Mesodermal cell (in vitro differentiated cells): ENCODE data around the gene KRTAP10-1.
"Not testable (repeated sequence)": the region's sequence is repeated elsewhere in the genome, so short reads cannot be mapped to it uniquely, and the experiment has no call there.

Experiments
- H3K27ac ChIP-seq: 2 replicates; pipeline ENCODE4 v1.7.0; 2013; ENCODE audit warnings: mild to moderate bottlenecking, low read depth, low read length, moderate library complexity; ENCODE audit not compliant: severe bottlenecking
- H3K36me3 ChIP-seq: 2 replicates; pipeline ENCODE4 v1.7.1; 2013; ENCODE audit warnings: mild to moderate bottlenecking, low read length, moderate library complexity; ENCODE audit not compliant: control insufficient read depth, insufficient read depth
- H3K4me1 ChIP-seq: one replicate; pipeline ENCODE4 v1.7.1; 2013; ENCODE audit warnings: mild to moderate bottlenecking, low read length; ENCODE audit not compliant: insufficient read depth, control insufficient read depth, poor library complexity, severe bottlenecking
- H3K4me3 ChIP-seq: 2 replicates; pipeline ENCODE4 v1.7.0; 2013; ENCODE audit warnings: low read length, control low read depth, mild to moderate bottlenecking; ENCODE audit not compliant: insufficient read depth, poor library complexity, severe bottlenecking; ENCODE audit errors: extremely low read depth
- H3K9me3 ChIP-seq: 2 replicates; pipeline ENCODE4 v1.7.1; 2013; ENCODE audit warnings: mild to moderate bottlenecking, low read length, moderate library complexity; ENCODE audit not compliant: control insufficient read depth
- WGBS, 2 experiments: methylation state at CpG; one replicate each; pipeline ENCODE4 v1.1.5; 2013; ENCODE audit warnings: missing lambda C conversion rate in 2 of 2; ENCODE audit not compliant: insufficient coverage in 2 of 2; 5-methylcytosine and 5-hydroxymethylcytosine counted together

Gene KRTAP10-1

GRCh38 chr21:44503901-44504399, 36.0 kb downstream of the KRTAP10-1 start:
- Histone ChIP-seq H3K4me1 (no peaks in the 10 kb centered on the region), H3K9me3 (no peaks in the 10 kb centered on the region), H3K36me3 (no peaks in the 10 kb centered on the region), H3K4me3 (no peak overlapping the region), H3K27ac (no peak overlapping the region)
- 91 to 93% methylated on average over 19 to 20 of the region's 20 CpGs for WGBS, 2 experiments

- 87 to 90% methylated on average over 24 to 27 of the region's 44 CpGs for WGBS, 2 experiments
- H3K9me3 ChIP-seq, H3K27ac ChIP-seq, H3K4me1 ChIP-seq, H3K36me3 ChIP-seq, H3K4me3 ChIP-seq: not testable (repeated sequence)
Observed at GRCh38 chr21:44503006-44503889, 36.7 kb downstream of the KRTAP10-1 start.

GRCh38 chr21:44502171-44502958, 37.6 kb downstream of the KRTAP10-1 start:
- WGBS, 2 experiments: 89 to 95% methylated on average over 9 to 19 of the region's 27 CpGs
- no peaks in the 10 kb centered on the region for H3K36me3 ChIP-seq
- no peaks in the 10 kb centered on the region for H3K9me3 ChIP-seq
- H3K27ac ChIP-seq: no peak overlapping the region
- H3K4me3 ChIP-seq: no peak overlapping the region
- no peaks in the 10 kb centered on the region for H3K4me1 ChIP-seq

- H3K4me3 ChIP-seq: no peak overlapping the region
- 93 to 94% methylated on average over 12 to 15 of the region's 19 CpGs for WGBS, 2 experiments
Observed at GRCh38 chr21:44500111-44500510, 39.9 kb downstream of the KRTAP10-1 start.

GRCh38 chr21:44499631-44500030, 40.4 kb downstream of the KRTAP10-1 start:
- Histone ChIP-seq H3K4me1 (no peaks in the 10 kb centered on the region), H3K9me3 (peaks cover 14% of the 10 kb centered on the region), H3K27ac (no peak overlapping the region), H3K36me3 (no peaks in the 10 kb centered on the region), H3K4me3 (no peak overlapping the region)
- 90 to 91% methylated on average over 20 to 22 of the region's 23 CpGs for WGBS, 2 experiments

More at GRCh38 chr21:44500111-44500510, 39.9 kb downstream of the KRTAP10-1 start:
- H3K4me1 ChIP-seq: no peaks in the 10 kb centered on the region
- no peaks in the 10 kb centered on the region for H3K36me3 ChIP-seq
- H3K27ac ChIP-seq: no peak overlapping the region
- peaks cover 12% of the 10 kb centered on the region for H3K9me3 ChIP-seq

GRCh38 chr21:44499211-44499560, 40.8 kb downstream of the KRTAP10-1 start:
- no peaks in the 10 kb centered on the region for H3K4me1 ChIP-seq
- no peak overlapping the region for H3K27ac ChIP-seq
- WGBS, 2 experiments: 95 to 97% methylated on average over 11 to 15 of the region's 18 CpGs
- no peak overlapping the region for H3K4me3 ChIP-seq
- H3K9me3 ChIP-seq: peaks cover 19% of the 10 kb centered on the region
- H3K36me3 ChIP-seq: no peaks in the 10 kb centered on the region

- no peaks in the 10 kb centered on the region for H3K36me3 ChIP-seq
- H3K9me3 ChIP-seq: peaks cover 25% of the 10 kb centered on the region
- no peaks in the 10 kb centered on the region for H3K4me1 ChIP-seq
- H3K4me3 ChIP-seq: no peak overlapping the region
- WGBS, 2 experiments: 86 to 89% methylated on average over 20 to 24 of the region's 27 CpGs
- no peak overlapping the region for H3K27ac ChIP-seq
Observed at GRCh38 chr21:44498280-44499210, 41.5 kb downstream of the KRTAP10-1 start.

GRCh38 chr21:44497703-44498126, 42.3 kb downstream of the KRTAP10-1 start:
- Histone ChIP-seq H3K9me3 (peaks cover 34% of the 10 kb centered on the region), H3K4me3 (no peak overlapping the region), H3K4me1 (no peaks in the 10 kb centered on the region), H3K36me3 (no peaks in the 10 kb centered on the region), H3K27ac (no peak overlapping the region)
- WGBS, 2 experiments: 66 to 67% methylated on average over 4 of the region's 6 CpGs

- 62 to 64% methylated on average over 20 to 25 of the region's 27 CpGs for WGBS, 2 experiments
- Histone ChIP-seq H3K4me3 (no peak overlapping the region), H3K36me3 (no peaks in the 10 kb centered on the region), H3K27ac (no peak overlapping the region), H3K4me1 (no peaks in the 10 kb centered on the region), H3K9me3 (peaks cover 41% of the 10 kb centered on the region)
Observed at GRCh38 chr21:44496564-44497550, 43.1 kb downstream of the KRTAP10-1 start.
